Thyroid gland (tissue), 4 donors: ENCODE results near the gene TBC1D5. TPM values are rescaled to one million over a fixed set of nuclear protein-coding genes. Genes with fewer than 3 reads are reported as not detected.

Experiments used
- DNase-seq, 2 donors: peaks; one replicate each; pipeline ENCODE4 v3.0.0-alpha.2; 2019
- H3K27ac ChIP-seq, 3 donors: fragments of 200-600 bp; sonication (generic); 1 replicate in 2 of 3; 2 replicates in 1 of 3; pipeline ENCODE4 v1.5.1; 2016 to 2019; ENCODE audit warnings: mild to moderate bottlenecking in 1 of 3, moderate library complexity in 1 of 3
- H3K27me3 ChIP-seq: fragments of 200-600 bp; sonication (generic); one replicate; pipeline ENCODE4 v1.5.1; 2019
- H3K36me3 ChIP-seq, 2 donors: fragments of 200-600 bp; sonication (generic); one replicate each; pipeline ENCODE4 v1.5.1; 2016 to 2019
- H3K4me1 ChIP-seq, 2 donors: fragments of 200-600 bp; sonication (generic); one replicate each; pipeline ENCODE4 v1.5.1; 2017 to 2019
- H3K4me3 ChIP-seq, 3 donors: fragments of 200-600 bp; sonication (generic); replicated peaks in 1 of 3; 1 replicate in 2 of 3; 2 replicates in 1 of 3; pipeline ENCODE4 v1.5.1; 2016; ENCODE audit warnings: mild to moderate bottlenecking in 1 of 3
- H3K9me3 ChIP-seq: fragments of 200-600 bp; sonication (generic); one replicate; pipeline ENCODE4 v1.5.1; 2017
- POLR2A ChIP-seq, 2 donors: fragments of 450-650 bp; IDR thresholded peaks; one replicate each; pipeline ENCODE4 v1.6.1; 2017; ENCODE audit warnings: antibody characterized with exemption in 2 of 2, mild to moderate bottlenecking in 2 of 2, moderate library complexity in 1 of 2
- WGBS, 2 donors: methylation state at CpG; one replicate each; pipeline ENCODE4 v1.1.5; 2017; 5-methylcytosine and 5-hydroxymethylcytosine counted together
- intact Hi-C: fragments of 100-400 bp; cut with DNase I; formaldehyde crosslinking; loops from one replicate; pipeline ENCODE4 v1.15.1; 2023
- total RNA-seq, 4 donors: library from RNA; depleted of rRNA; stranded (reverse); fragments of >200 nt; gene quantifications; one replicate each; pipeline ENCODE4 v1.2.3, GENCODE V29; 2016
- TF ChIP-seq, protein P1 (sequence below), 6 experiments: fragments of 200-600 bp in 3 of 6; fragments of 450-650 bp in 3 of 6; sonication (generic) in 3 of 6; IDR thresholded peaks; one replicate each; pipeline ENCODE4 v1.5.1; 2016 to 2019; ENCODE audit warnings: antibody characterized with exemption in 6 of 6, mild to moderate bottlenecking in 2 of 6, inconsistent platforms in 1 of 6, moderate library complexity in 1 of 6

Gene TBC1D5
- total RNA-seq, 4 donors from 2014 or later: 115 to 141 (median 133) TPM

DNA sequence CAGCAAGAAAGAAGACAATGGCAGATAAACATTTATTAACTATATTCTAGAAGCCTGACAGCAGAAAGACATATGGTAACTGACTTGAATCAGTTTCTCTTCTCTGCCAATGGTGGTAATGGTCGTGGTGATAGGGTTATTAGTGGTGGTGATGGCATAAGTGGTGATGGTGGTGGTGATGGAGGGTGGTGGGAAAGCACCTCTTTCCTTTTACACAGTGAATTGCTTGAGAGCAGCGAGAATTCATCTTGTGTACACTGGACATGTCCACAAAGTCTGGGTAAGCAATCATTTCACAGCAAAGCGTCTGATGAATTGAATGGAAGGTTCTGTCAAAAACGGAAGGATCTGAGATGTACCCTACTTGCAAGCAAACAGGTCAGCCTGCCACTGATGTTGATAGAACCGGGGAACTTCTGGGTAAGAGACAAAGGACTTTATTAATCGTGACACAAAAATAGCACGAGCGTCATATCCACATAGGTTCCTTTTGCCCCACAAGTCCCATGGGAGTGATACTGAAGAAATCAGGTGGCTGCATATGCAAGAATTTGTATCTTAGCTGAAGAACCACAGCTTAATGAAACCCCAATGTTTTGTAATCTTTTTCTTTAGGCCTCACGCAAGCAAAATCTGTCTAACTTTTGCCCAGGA, 23.5 kb upstream of the TBC1D5 start:
- WGBS, 2 donors: 88 to 90% methylated on average over 9 of the region's 9 CpGs
- intact Hi-C loops: no loop called here
- no peak for TF ChIP-seq POLR2A (IDR thresholded peaks at IDR 0.05)
- TF ChIP-seq, protein P1, sequence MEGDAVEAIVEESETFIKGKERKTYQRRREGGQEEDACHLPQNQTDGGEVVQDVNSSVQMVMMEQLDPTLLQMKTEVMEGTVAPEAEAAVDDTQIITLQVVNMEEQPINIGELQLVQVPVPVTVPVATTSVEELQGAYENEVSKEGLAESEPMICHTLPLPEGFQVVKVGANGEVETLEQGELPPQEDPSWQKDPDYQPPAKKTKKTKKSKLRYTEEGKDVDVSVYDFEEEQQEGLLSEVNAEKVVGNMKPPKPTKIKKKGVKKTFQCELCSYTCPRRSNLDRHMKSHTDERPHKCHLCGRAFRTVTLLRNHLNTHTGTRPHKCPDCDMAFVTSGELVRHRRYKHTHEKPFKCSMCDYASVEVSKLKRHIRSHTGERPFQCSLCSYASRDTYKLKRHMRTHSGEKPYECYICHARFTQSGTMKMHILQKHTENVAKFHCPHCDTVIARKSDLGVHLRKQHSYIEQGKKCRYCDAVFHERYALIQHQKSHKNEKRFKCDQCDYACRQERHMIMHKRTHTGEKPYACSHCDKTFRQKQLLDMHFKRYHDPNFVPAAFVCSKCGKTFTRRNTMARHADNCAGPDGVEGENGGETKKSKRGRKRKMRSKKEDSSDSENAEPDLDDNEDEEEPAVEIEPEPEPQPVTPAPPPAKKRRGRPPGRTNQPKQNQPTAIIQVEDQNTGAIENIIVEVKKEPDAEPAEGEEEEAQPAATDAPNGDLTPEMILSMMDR (IDR thresholded peaks at IDR 0.05): no peak
- Histone ChIP-seq H3K4me1 (no peaks in the 10 kb centered on the region), H3K27me3 (no peaks in the 10 kb centered on the region), H3K27ac (no peak overlapping the region), H3K9me3 (no peaks in the 10 kb centered on the region), H3K36me3 (no peaks in the 10 kb centered on the region), H3K4me3 (no peak overlapping the region)
- DNase-seq: no peak

DNA sequence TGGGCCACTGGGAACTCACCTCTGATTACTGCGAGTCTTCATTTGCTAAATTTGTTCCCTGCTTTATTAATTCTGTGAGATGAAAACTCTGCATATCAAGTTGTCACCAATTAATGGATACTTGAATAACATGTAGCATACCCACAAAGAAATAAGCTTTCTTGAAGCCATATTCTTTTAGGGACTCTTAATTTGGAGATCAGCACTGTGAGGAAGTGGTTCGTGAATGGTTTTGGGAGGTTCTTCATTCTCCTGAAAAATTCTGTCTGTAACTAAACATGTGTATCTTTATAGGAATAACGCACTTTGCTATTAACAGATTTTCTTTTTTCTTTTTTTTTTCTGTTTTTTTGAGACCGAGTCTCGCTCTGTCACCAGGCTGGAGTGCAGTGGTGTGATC, 19.1 kb upstream of the TBC1D5 start:
- H3K36me3 ChIP-seq: no peaks in the 10 kb centered on the region
- no peak for TF ChIP-seq POLR2A (IDR thresholded peaks at IDR 0.05)
- TF ChIP-seq, protein P1 (IDR thresholded peaks at IDR 0.05): no peak
- no peaks in the 10 kb centered on the region for H3K27me3 ChIP-seq
- no peak overlapping the region for H3K4me3 ChIP-seq
- WGBS, 2 donors: 91 to 92% methylated on average over 5 of the region's 5 CpGs
- intact Hi-C loops: no loop called here
- no peak overlapping the region for H3K27ac ChIP-seq
- no peaks in the 10 kb centered on the region for H3K4me1 ChIP-seq
- no peaks in the 10 kb centered on the region for H3K9me3 ChIP-seq
- DNase-seq: no peak

GRCh38 chr3:17759901-17760300, 17.5 kb upstream of the TBC1D5 start:
- no peak for DNase-seq
- Histone ChIP-seq H3K4me1 (no peaks in the 10 kb centered on the region), H3K36me3 (no peaks in the 10 kb centered on the region), H3K27ac (no peak overlapping the region), H3K9me3 (no peaks in the 10 kb centered on the region), H3K27me3 (no peaks in the 10 kb centered on the region), H3K4me3 (no peak overlapping the region)
- intact Hi-C loops: no loop called here
- TF ChIP-seq, protein P1 (IDR thresholded peaks at IDR 0.05): no peak
- no peak for TF ChIP-seq POLR2A (IDR thresholded peaks at IDR 0.05)
- WGBS, 2 donors: 81 to 82% methylated on average over 4 of the region's 4 CpGs

DNA sequence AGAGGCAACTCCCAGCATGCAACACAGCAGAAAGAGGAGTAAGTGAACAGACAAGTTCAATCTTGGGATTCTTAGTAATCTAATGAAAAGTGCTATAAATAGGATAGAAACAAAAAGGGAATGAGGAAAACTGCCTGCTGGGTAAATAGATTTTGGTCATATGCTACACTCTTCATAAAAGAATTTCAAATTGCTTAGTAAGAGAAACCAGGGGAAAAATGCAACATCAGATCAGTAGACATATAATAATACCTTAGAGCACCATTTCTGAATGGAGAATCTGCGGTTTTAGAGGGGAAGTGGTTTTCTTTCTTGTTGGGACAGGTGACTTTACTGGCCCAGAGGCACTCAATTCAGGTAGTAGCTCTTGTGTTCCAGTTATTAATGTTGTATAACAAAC, 13.4 kb upstream of the TBC1D5 start:
- no peaks in the 10 kb centered on the region for H3K27me3 ChIP-seq
- no peak overlapping the region for H3K27ac ChIP-seq
- H3K4me3 ChIP-seq: no peak overlapping the region
- no peaks in the 10 kb centered on the region for H3K9me3 ChIP-seq
- intact Hi-C loops: no loop called here
- no peak for DNase-seq
- H3K4me1 ChIP-seq: no peaks in the 10 kb centered on the region
- no peaks in the 10 kb centered on the region for H3K36me3 ChIP-seq
- WGBS, 2 donors: 88 to 97% methylated on average over 1 of the region's 1 CpG
- no peak for TF ChIP-seq POLR2A (IDR thresholded peaks at IDR 0.05)
- TF ChIP-seq, protein P1 (IDR thresholded peaks at IDR 0.05): no peak

GRCh38 chr3:17753632-17753992, 11.2 kb upstream of the TBC1D5 start:
- H3K4me1 ChIP-seq: no peaks in the 10 kb centered on the region
- no peak overlapping the region for H3K27ac ChIP-seq
- DNase-seq: no peak
- no peaks in the 10 kb centered on the region for H3K36me3 ChIP-seq
- H3K4me3 ChIP-seq: no peak overlapping the region
- 70 to 74% methylated on average over 1 of the region's 1 CpG for WGBS, 2 donors
- TF ChIP-seq POLR2A (IDR thresholded peaks at IDR 0.05): no peak
- TF ChIP-seq, protein P1 (IDR thresholded peaks at IDR 0.05): no peak
- no peaks in the 10 kb centered on the region for H3K27me3 ChIP-seq
- no peaks in the 10 kb centered on the region for H3K9me3 ChIP-seq
- intact Hi-C loops: no loop called here
